Glutamatergic neuron (in vitro differentiated cells): ENCODE data around the gene MANBA. TPM values are rescaled to one million over a fixed set of nuclear protein-coding genes. Genes with fewer than 3 reads are reported as not detected.

Source experiments
- DNase-seq: peaks from one replicate; pipeline ENCODE4 v3.0.0; 2022
- H3K27ac Mint-ChIP-seq: one replicate; pipeline ENCODE4 v1.8.0; 2020; ENCODE audit warnings: mild to moderate bottlenecking, mixed read lengths, inconsistent platforms; ENCODE audit not compliant: unreplicated experiment
- H3K27me3 Mint-ChIP-seq: one replicate; pipeline ENCODE4 v1.8.0; 2020; ENCODE audit warnings: mild to moderate bottlenecking, moderate library complexity, mixed read lengths, inconsistent platforms; ENCODE audit not compliant: unreplicated experiment
- H3K36me3 Mint-ChIP-seq: one replicate; pipeline ENCODE4 v1.8.0; 2020; ENCODE audit warnings: mild to moderate bottlenecking, mixed read lengths, inconsistent platforms; ENCODE audit not compliant: unreplicated experiment
- H3K4me1 Mint-ChIP-seq: one replicate; pipeline ENCODE4 v1.8.0; 2020; ENCODE audit warnings: mild to moderate bottlenecking, low read depth, mixed read lengths, inconsistent platforms; ENCODE audit not compliant: unreplicated experiment
- H3K4me3 Mint-ChIP-seq: one replicate; pipeline ENCODE4 v1.8.0; 2020; ENCODE audit warnings: mild to moderate bottlenecking, mixed read lengths, inconsistent platforms; ENCODE audit not compliant: unreplicated experiment
- H3K9me3 Mint-ChIP-seq: one replicate; pipeline ENCODE4 v1.8.0; 2020; ENCODE audit warnings: mild to moderate bottlenecking, moderate library complexity, mixed read lengths, inconsistent platforms; ENCODE audit not compliant: unreplicated experiment
- total RNA-seq: library from RNA; stranded (reverse); fragmentation: NEBNext Ultra II Directional; extraction: Animal tissue kit (Norgen Biotek cat#: 25700); gene quantifications from one replicate; pipeline ENCODE4 v1.2.1, GENCODE V29; 2021; ENCODE audit not compliant: unreplicated experiment
- TF ChIP-seq, protein P1 (sequence below): fragments of 200-600 bp; sonication (generic); IDR thresholded peaks from one replicate; pipeline ENCODE4 v1.5.0; 2021; ENCODE audit not compliant: partially characterized antibody, unreplicated experiment

MANBA gene
- total RNA-seq, 1 donor from 2014 or later, result 13.0 TPM

DNA sequence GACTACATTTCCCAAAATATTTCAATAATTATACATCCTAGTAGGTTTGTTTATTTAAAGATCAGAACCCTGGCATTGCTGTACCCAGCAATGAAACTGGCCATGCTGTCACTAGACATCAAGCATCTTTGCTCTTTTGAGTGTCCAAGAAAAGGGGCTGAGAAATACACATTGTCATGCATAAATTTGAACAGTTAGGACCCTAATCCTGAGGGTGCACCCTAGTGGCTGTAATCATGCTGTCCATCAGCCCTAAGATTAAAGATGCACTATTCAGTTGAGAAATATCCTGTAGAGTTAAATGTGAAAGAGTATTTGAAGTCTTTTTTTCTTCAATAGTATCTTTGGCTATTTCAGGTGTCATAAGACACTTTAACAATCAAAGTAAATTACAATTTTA is 150.8 kb downstream of the MANBA start:
- no peak overlapping the region for H3K27ac Mint-ChIP-seq

DNA sequence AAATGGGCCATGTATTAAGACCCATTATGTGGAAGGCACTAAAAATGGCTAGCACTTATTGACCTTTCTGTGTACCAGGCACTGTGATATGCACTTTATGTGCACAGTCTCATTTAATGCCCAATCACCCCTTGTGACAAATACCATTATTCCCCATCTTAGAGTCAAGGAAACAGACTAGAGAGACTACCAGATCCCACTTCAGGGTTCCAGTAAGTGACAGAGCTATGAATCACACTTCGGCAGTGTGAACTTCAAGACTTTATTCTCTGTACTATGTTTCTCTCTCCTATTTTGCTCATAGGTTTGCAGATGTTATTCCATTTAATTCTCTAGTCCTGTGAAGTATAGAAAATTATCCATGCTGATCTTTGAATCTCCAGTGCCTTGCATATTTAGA is 152.6 kb downstream of the MANBA start:
- TF ChIP-seq, protein P1, sequence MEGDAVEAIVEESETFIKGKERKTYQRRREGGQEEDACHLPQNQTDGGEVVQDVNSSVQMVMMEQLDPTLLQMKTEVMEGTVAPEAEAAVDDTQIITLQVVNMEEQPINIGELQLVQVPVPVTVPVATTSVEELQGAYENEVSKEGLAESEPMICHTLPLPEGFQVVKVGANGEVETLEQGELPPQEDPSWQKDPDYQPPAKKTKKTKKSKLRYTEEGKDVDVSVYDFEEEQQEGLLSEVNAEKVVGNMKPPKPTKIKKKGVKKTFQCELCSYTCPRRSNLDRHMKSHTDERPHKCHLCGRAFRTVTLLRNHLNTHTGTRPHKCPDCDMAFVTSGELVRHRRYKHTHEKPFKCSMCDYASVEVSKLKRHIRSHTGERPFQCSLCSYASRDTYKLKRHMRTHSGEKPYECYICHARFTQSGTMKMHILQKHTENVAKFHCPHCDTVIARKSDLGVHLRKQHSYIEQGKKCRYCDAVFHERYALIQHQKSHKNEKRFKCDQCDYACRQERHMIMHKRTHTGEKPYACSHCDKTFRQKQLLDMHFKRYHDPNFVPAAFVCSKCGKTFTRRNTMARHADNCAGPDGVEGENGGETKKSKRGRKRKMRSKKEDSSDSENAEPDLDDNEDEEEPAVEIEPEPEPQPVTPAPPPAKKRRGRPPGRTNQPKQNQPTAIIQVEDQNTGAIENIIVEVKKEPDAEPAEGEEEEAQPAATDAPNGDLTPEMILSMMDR, result no peak
- Mint-ChIP-seq H3K36me3 (no peaks in the 10 kb centered on the region), H3K27me3 (peaks cover 3% of the 10 kb centered on the region), H3K4me3 (no peak overlapping the region), H3K9me3 (peaks cover 7% of the 10 kb centered on the region), H3K27ac (no peak overlapping the region), H3K4me1 (peaks cover 18% of the 10 kb centered on the region)
- DNase-seq, result no peak

More for the DNA sequence above, 150.8 kb downstream of the MANBA start:
- Mint-ChIP-seq H3K36me3 (no peaks in the 10 kb centered on the region), H3K4me1 (peaks cover 20% of the 10 kb centered on the region), H3K4me3 (no peak overlapping the region), H3K27me3 (peaks cover 3% of the 10 kb centered on the region), H3K9me3 (peaks cover 7% of the 10 kb centered on the region)
- no peak for DNase-seq
- TF ChIP-seq, protein P1, result no peak

DNA sequence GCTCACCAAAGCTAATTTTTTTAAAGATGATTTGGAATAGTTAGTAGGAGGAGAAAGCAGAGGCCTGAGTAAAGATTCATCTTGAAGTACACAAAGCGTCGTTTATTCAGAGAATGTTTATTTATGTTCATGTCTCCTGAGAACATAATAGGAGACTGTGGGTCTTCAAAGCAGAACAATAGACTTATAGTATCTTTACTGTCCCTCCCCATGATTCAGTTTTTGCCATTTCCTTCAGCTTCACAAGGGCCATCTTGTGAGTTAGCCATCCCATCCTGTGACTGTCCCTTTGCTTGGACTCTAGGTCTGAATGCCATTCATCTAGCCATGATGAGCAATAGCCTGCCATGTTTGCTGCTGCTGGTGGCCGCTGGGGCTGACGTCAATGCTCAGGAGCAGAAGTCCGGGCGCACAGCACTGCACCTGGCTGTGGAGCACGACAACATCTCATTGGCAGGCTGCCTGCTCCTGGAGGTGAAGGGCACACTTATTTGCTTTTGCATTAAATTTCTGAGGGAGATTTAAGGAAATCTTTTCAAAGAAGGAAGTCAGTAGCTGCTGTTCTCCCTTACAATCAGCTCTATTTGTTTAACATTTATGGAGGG is 153.8 kb downstream of the MANBA start:
- Mint-ChIP-seq H3K9me3 (peaks cover 5% of the 10 kb centered on the region), H3K27ac (no peak overlapping the region), H3K4me3 (no peak overlapping the region), H3K36me3 (no peaks in the 10 kb centered on the region), H3K4me1 (peaks cover 18% of the 10 kb centered on the region), H3K27me3 (peaks cover 3% of the 10 kb centered on the region)
- no peak for DNase-seq
- TF ChIP-seq, protein P1, result no peak

DNA sequence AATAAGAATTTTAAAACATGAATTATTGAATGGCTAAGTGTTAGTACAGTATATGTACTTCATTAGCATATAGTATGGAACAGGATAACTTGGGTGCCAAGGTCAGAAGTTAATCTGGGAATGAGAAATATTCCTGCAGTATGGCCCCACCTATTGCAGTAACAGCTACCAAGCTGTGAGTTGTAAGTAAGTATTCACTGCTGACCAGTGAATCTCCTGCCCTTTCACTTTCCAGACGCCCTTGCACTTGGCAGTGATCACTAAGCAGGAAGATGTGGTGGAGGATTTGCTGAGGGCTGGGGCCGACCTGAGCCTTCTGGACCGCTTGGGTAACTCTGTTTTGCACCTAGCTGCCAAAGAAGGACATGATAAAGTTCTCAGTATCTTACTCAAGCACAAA is 154.5 kb downstream of the MANBA start:
- Mint-ChIP-seq H3K4me1 (peaks cover 15% of the 10 kb centered on the region), H3K27ac (no peak overlapping the region), H3K4me3 (no peak overlapping the region), H3K27me3 (peaks cover 3% of the 10 kb centered on the region), H3K36me3 (no peaks in the 10 kb centered on the region), H3K9me3 (peaks cover 4% of the 10 kb centered on the region)
- no peak for DNase-seq
- TF ChIP-seq, protein P1, result no peak

DNA sequence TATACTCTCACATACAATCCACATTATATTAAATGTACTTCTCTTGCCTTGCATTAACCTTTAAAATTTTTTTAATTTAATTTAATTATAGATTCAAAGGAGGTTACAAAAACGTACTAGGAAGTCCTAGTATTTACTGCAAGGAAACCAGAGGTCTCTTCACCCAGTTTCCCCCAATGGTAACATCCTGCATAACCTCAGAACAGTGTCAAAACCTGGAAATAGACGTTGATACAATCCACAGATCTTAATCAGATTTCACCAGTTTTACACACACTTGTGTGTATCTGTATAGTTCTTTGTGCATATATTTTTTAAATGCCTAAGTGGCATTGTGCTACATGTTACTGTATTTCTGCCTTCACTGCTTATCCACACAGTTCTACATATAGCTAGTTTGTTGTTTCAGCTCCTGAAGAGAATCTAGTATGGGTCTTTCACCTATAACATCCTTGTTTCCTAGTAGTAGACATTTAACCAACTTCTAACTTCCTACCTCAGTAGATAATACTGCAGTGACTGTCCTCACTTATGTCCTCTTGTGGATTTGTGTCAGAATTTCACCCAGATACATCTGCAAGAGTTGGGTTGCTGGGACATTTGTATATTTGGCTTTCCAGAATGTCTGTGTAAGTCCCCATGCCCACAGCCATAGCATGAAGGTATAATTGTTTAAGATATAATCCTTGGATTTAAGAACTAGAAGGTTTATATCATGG is 156.4 kb downstream of the MANBA start:
- H3K27me3 Mint-ChIP-seq, result no peaks in the 10 kb centered on the region
- TF ChIP-seq, protein P1, result no peak
- DNase-seq, result no peak
- no peak overlapping the region for H3K27ac Mint-ChIP-seq
- no peaks in the 10 kb centered on the region for H3K9me3 Mint-ChIP-seq
- H3K36me3 Mint-ChIP-seq, result no peaks in the 10 kb centered on the region
- no peak overlapping the region for H3K4me3 Mint-ChIP-seq
- no peaks in the 10 kb centered on the region for H3K4me1 Mint-ChIP-seq
